Stimulated activated CD4-positive, alpha-beta T cell treated with anti-CD3 and anti-CD28 coated beads, TNF-alpha, amount 100 ng/mL, for 48 hours (primary cell): Measurements from ENCODE around the gene CREG1.

Source experiments
- DNase-seq, 3 donors: peaks; one replicate each; pipeline ENCODE4 v3.0.0-alpha.2; 2020; ENCODE audit warnings: low read depth in 3 of 3

Gene CREG1

DNA sequence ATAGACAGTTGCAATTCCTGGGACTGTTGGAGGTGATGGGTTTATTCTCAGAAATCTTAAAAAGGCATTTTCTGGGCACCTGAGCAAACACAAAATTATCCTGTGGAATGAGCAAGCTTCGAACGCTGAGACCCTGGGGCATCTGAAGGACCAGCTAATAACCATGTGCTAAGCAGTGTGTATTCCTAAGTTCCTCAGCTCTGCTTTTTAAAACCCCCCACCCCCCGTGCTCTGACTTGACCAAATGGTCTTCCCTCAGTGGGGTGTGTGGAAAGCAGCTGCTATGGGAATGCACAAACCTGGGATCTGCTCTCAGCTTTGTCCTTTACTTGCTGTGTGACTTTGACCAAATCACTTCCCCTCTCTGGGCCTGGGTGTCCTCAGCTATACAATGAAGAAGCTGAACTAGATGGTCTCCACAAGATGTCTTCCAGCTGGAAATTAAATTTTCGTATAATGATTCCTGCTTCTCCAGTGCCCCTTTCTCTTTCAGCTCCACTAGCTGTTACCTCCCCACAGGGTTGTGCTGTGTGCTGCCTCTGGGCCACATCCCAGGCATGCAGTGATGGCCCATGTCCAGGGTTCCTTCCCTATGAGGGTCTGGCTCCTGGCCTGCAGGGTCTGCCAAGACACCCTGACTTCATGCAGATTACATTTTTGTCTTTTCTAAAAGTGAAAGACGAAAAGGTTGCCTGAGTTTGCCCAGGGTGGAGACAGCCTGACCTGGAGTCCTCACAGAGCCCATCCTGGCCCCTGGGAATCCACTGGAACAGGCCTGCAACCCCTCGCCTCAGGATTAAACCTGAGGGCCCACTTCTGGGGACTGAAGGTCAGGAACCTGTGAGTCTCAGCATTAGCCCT, 20.4 kb downstream of the CREG1 start:
- no peak for DNase-seq

DNA sequence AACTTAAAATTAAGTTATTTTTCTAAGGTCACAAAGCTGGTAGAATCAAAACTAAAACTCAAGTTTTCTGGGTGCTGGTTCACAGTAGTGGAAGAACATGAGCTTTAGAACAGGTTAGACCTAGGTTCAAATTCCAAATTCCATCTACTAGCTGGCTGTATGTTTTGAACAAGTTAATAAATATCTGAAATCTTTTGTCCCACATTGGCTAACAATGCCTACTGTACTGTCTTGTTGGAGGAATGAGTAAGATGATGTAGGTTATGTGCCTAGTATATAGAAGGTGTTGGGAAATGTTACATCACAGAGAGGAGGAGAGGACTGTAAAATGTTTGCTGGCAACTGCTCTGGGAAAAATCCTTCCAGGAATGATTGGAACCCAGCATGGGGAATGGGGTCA, 21.2 kb downstream of the CREG1 start:
- DNase-seq, result no peak

DNA sequence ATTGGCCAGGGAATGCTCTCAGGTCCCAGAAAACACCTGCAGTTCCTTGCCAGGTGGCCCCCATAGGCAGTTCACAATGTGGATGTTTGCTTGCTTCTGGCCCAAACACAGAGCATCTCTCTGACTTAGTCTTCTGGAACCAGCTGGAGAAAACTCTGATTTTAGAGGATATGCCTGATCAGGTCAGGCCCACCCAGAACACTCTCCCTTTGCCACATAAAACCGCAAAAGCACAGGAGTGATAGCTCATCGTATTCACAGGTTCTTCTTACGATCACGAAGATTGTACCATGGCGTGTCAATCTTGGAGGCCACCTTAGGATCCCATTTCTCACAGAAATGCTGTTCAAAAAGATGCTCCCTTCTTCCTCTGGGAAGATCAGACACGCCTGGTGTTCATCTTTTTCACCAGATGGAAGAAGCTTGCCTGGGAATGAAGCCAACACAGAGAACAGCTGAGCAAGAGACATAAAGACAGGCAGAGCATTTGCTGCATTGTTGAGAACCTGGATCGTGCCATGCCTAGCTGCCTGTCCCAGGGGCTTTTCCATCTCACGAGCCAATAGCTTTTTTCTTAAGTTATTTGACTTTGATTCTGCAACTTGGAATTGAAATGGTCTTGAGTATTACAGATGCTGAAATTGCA, 23.6 kb downstream of the CREG1 start:
- no peak for DNase-seq

DNA sequence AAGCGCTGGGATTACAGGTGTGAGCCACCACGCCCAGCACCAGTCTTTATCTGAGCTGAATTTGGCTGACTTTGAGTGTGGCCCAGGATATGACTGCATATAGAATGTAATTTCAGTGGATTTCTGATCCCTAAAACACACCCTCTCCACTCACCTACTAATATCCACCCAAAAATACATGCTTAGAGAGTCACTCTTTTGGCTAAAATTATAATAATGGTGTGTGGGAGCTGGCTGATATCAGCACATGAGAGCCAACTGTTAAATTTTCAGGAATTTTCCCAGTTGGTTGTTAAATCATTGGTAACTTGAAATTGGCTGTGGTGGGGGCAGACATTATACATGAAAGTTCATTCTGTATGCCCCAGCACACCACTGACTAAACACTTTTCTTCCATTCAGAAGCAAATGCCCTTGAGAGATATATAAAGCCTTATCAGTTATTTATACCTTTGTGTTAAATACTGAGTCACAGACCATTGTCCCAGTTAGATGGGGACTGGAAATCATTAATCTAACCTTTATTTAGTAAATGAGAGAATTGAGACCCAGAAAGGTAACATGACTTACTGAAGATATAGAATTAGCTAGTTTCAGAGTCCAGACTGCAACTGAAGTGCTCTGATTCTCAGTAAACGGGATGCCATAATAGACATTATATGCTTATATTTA, 25.4 kb downstream of the CREG1 start:
- DNase-seq, result no peak

DNA sequence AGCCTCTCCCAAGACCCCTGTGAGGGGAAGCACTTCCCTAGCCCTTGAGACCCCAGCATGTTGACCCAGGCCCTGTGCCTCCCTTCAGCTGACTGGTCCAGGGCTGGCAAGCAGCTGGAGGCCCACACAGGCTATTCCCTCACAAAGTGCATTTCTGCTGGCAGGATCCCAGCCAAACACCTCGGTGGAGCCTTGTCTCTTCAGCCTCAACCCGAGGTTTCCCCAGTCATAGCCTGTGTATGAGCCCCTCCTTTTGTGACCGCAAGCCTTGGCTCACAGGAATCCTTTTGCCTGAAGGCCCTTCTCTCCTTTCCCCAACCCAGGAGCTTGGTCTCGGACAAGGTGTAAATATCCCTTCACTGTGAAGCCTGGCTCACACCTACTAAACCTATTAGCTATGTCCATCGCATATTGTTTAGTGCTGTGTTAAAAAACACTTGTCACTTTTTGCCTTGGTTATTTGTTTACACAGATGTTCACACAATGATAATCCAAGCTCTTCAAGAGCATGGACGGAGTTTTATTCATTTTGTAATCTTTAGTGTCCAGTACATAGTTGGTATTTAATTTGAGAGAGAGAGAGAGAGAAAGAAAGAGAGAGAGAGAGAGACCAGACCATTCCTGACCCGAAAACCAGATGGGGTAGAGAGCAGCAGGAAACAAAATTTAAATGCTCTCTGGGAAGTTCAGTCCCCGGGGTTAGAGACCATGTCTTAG, 26.7 kb downstream of the CREG1 start:
- DNase-seq, result no peak

DNA sequence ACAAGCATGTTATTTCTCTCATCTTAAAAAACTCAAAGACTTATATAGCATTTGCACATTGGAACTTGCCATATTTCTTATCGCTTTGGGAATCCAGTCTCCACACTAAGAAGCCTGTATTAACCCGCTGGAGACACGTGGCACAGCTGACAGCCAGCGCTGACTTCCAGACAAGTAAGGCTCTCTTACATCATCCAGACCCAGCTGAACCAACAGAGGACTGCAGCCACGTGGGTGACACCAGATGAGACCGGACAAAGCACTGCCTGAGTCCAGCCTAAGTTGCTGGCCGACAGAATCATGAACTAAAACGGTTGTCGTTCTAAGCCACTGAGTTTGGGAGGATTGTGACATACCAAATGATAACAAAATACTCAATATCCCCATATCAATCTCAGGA, 28.9 kb downstream of the CREG1 start:
- no peak for DNase-seq

DNA sequence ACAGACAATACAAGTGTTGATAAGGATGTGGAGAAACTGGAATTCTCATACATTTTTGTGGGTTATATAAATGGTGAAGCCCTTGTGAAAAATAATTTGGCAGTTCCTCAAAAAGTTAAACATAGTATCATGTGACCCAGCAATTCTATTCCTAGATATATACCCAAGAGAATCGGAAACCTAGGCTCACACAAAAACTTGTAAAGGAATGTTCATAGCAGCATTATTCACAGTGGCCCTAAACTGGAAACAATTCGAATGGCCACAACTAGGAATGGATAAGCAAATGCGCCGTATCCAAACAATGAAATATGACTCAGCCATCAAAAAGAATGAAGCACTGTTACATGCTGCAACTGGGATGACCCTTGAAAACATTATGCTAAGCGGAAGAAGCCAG, 31.3 kb downstream of the CREG1 start:
- no peak for DNase-seq

DNA sequence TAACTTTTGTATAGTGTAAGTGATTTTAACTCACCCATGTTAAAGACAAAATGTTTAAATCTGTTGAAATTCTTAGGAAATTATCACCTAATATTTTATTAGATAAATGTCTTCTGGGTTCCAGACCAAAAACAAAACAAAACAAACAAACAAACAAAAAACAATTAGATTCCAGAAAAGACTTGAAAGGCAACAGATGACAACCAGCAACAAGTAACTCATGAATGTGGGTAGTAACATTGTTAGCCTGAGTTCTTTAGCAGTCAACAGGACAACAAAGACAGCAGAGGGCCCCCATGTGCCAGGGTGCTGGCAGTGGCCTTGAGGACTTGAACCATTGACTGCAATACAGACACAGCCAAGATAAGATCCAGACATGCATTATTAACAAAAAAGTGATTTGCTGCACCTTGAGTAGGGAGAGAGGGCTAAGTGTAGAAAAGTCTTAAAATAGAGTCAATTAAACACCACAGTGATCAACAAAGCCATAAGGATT, 32.8 kb downstream of the CREG1 start:
- DNase-seq, result no peak

DNA sequence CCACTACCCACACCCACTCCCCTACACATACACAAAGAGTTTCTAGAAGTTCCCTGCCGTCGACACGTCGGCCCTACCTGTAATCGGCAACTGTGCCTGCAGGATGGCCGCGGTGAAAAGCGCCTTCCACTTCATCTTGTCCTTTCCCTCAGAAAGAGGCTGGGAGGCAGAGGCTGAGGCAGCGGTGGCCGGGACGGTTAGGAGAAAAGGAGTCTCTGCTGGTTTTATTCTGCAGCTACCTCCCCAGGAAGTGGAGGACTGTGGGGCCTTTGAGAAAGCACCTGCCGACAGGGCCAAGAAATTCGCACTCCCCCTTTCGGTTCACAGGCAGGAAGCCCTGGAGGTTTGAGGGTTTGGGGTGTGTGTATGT, 35.2 kb downstream of the CREG1 start, which contains the start of gene CD247:
TSS of gene CD247 (minus strand) at position 199 of the 370 bp plus-strand sequence. CDS start at position 135, 64 bp downstream.
- peak in 1 of 3 donors; percentile 41 for DNase-seq

DNA sequence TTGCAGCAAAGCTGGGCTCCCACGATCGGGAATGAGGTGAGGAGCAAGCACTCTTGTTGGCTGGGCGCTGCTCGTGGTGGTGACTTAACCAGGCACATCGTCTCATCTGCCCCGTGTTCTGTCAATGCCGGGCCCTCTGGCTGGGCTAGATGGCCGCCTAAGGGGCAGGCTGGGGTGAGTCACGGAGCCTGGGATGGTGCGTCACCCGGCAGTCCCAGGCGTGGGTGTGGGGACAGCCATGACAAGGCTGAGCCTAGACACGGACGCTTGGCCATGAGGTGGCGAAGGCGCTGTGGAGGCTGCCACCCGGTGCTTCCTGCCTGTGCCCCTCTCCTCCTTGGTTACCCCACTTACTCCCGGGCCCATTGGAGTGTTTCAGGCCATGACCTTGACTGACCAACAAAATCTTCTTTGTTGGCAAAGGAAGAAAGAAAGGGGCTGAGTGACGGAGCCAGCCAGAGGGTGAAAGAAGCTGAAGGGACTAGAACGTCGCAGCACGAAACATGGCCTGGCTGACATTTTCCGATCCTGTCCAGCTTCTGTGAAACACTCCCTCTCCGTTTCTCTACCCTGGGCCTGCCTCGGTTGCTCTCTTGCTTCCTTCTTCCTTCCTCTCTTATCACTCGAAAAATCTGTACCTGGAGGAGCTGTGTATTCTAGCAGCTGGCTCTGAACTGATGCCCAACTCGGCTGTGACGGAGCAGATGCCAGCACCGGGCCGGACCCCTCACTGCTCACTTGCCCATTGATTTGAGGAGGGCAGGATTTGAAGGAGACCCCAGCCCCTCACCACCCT, 35.8 kb downstream of the CREG1 start:
- peak; percentile 84 to 93 (median 92) for DNase-seq

DNA sequence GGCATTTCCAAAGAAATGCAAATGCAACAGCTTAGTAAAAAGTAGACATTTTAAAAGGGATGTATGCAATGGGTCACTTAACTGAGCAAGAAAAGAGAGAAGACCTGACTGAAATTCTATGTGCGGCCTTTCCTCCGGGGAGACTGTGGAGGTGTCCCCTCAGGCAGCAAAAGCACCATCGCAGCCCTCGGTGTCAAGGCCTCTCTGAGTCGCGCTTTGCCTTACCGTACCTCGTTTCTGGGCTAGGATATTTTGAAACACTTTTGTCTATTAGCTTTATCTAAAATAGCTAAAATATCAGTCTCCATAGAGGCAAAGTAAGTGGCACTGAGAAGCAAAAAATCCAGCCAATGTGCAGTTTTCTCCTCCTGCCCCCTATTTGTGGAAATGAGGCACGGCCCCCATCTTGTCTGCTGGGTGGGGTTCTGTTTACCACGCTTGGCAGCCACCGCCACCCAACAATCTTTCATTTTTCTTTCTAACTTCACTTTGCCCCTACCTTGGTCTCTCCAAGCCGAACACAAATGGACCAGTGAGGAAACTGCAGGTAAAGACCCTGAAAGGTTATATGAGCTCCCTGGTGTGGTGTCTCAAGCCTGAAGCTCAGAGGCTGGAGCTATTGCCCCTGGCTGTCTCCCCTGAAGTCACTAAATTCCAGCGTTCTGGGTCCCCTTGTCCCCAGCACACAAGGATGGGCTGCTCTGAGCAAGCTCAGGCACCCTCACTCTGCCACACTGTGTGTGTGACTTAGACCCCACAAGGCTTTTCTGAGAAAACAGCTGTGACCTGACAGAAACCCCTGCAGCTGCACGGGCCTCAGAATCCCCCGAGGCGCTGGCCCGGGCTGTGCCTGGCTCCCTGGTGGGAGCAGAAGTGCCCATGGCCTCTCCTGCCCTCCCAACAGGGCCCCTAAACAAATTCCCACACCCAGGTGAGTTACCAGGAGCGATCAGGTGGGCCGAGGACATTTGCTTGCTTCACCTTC, 36.9 kb downstream of the CREG1 start:
- DNase-seq, result no peak

DNA sequence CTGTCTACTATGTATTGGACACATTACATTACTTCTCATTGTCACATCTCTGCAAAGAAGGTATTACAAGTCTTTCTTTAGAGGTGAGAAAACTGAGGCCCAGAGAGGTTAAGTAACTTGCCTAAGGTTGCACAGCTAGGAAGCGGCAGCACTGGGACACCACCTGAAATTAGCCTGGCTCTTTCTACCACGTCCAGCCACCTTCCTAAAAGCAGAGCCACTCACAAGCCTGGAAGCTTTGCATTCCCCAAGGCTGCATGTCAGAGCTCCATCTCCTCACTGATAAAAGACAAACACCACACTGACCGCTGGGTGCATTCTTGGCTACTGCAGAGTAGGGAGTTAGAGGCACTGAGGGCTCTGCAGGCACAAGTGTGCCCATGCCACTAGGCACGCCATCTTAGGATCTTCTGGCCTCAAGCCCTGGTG, 37.7 kb downstream of the CREG1 start:
- DNase-seq, result no peak

DNA sequence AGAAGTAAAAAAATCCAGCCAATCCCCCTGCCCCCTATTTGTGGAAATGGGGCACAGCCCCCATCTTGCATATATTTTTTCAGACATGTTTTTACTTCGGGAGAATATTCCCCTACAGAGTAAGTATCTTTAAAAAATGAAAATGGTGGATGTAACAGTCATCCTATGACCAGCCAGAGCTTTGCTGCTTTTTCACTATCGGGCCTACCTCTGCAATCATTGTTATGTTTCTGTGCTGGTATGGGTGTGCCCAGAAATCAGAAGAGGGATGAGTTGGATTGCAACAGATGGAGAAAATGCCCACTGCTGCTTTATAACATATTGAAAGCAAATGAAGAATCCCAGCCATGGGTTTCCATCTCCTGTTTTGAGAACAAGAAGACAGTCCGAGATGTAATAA, 38.1 kb downstream of the CREG1 start:
- no peak for DNase-seq

DNA sequence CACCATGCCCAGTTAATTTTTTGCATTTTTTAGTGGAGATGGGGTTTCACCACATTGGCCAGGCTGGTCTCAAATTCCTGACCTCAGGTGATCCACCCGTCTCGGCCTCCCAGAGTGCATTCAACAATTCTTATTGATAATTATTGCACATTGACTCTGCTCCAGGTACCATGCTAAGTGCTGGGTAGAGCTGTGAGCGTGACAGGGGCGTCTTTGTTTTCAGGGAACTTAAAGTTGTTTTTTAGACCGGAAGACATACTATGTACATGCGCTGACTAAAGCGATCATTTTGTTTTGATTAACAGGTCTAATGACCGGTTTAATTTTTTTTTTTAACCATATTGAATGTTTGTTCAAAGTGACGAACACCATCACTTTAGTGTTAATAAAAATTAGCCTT, 39.3 kb downstream of the CREG1 start:
- no peak for DNase-seq

DNA sequence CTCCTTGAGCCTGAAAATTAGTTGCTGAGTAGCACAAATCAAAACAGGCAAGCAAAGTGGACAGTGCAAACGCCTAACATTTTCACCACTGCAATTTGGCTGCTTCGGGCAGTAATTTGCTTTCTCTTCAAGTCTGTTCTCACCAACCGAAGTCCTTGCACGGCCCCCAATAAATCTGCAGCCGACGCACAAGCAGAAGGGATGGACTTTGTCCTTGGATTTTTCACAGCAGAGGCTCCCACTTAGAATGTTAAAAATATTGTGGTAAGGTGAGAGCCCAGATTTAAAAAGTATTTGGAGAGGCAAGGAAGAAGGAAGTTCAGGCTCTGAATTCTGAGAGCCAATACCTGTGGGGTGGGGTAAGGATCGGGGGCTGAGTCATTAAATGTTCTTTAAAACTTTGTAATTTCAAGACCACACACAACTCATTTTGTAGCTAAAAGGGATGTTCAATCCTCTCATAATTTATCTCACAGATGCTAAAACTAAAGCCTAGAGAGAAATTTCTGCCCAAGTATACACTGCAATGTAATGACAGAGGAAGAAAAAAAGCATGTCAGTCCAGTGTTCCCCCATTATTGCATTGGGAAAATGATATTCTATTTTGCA, 41.4 kb downstream of the CREG1 start:
- no peak for DNase-seq

DNA sequence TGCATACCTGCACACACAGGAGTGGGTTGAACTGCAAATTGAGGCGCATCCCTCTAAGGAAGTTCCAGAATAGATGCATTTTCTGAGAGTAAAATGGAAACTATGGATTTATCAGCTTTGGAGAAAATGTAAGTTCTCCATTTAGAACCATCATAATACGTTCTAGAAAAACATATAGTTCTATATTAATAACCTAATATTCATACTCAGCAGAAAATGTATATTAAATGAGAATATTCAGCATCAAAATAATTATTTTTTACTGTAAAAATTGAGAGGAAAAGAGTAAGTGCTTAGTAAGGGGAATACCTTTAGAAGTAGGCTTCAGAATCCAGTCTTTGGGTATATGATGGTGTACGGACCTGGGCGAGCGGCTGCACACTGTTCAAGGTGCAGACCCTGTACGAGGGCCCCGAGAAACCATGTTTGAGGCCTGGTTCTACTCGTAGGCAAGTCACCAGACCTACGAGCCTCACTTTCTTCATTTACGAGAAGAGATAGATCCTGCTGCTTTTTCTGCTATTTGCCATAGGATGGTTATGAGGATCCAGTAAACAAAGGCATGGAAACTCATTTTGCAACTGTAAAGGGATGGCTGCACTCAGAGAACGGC, 42.1 kb downstream of the CREG1 start:
- DNase-seq, result no peak

DNA sequence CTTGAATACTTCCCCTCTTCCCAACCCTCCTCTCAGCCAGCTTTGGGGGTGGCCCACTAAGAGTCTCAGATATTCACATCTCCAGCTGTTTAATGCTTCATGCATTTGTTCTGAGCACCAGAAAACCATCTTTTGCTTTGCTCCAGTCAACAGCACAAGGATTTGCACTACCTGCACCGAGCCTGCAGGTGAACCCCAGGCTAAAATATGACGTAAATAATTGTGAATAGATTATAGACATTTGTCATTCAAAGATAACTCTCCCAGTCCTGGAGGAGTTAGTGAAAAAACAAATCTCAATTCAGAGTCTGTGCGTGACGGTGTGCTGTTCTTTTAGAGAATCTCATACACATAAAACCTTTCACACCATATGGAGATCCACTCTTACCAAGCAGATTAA, 42.7 kb downstream of the CREG1 start:
- no peak for DNase-seq

DNA sequence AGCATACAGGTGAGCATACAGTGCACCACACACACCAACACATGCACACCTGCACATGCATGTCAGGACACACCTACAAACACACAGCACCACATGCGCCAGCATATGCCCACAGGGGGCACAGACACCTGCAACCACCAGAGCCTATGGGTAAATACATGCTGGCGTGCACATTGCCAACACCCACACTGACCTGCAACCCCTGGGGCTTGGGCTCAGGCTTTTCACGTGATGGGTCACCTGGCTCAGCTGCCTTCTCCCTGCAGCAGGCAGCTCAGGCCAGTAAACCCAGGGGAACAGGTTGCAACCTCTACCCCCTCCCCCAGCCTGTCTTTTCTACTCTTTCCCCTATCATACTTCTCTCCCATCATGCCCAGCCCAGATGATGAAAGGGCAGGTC, 43.3 kb downstream of the CREG1 start:
- DNase-seq, result no peak

DNA sequence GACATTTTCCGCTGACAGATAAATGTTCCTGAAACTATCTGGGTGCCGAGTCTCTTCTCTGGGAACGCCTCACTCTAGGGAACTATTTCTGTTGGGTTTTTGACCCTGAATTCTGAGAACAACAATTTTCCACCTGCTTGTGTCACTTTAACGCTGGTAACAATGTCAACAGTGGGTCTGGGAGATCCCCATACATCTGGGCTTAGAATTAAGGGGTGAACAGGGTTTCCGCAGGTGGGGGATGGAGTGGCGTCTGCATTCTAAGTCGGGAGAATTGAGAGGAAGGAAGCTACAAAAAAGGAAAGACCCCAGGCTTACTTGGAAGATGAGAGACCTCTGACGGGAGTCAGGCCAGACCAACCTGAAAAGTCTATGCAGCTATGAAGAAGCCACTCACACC, 44.0 kb downstream of the CREG1 start:
- no peak for DNase-seq
